ENCODE measurements around the gene GP1BA. TPM values are rescaled to one million over a fixed set of nuclear protein-coding genes. Genes with fewer than 3 reads are reported as not detected.

Gene GP1BA
- total and polyA plus RNA-seq, 2 experiments from 2014 or later: 0.24 TPM; not detected in 1

DNA sequence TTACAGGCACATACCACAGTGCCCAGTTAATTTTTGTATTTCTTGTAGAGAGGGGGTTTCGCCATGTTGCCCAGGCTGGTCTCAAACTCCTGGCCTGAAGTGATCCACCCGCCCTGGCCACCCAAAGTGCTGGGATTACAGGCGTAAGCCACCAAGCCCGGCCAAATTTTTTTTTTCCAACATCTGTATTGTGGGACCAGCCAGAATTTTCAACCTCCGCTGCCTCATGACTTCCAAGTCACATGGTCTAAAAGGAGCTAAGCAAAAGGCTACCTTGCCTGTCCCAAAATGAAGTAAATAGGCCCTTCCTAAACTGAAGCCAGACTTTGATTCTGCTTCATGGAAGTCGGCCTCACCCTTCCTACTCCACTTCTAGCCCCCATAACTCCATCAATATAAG, 39.7 kb downstream of the GP1BA start (continued):
- TF ChIP-seq, protein P1, sequence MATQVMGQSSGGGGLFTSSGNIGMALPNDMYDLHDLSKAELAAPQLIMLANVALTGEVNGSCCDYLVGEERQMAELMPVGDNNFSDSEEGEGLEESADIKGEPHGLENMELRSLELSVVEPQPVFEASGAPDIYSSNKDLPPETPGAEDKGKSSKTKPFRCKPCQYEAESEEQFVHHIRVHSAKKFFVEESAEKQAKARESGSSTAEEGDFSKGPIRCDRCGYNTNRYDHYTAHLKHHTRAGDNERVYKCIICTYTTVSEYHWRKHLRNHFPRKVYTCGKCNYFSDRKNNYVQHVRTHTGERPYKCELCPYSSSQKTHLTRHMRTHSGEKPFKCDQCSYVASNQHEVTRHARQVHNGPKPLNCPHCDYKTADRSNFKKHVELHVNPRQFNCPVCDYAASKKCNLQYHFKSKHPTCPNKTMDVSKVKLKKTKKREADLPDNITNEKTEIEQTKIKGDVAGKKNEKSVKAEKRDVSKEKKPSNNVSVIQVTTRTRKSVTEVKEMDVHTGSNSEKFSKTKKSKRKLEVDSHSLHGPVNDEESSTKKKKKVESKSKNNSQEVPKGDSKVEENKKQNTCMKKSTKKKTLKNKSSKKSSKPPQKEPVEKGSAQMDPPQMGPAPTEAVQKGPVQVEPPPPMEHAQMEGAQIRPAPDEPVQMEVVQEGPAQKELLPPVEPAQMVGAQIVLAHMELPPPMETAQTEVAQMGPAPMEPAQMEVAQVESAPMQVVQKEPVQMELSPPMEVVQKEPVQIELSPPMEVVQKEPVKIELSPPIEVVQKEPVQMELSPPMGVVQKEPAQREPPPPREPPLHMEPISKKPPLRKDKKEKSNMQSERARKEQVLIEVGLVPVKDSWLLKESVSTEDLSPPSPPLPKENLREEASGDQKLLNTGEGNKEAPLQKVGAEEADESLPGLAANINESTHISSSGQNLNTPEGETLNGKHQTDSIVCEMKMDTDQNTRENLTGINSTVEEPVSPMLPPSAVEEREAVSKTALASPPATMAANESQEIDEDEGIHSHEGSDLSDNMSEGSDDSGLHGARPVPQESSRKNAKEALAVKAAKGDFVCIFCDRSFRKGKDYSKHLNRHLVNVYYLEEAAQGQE (IDR thresholded peaks at IDR 0.05; ENCODE audit: unreplicated experiment): no peak
- TF ChIP-seq NANOG (IDR thresholded peaks at IDR 0.05; ENCODE audit: borderline replicate concordance) (no peak), STAT1 (IDR thresholded peaks at IDR 0.05; ENCODE audit: unreplicated experiment) (no peak), EZH2 (IDR thresholded peaks at IDR 0.05; ENCODE audit: low read depth, unreplicated experiment) (no peak)

DNA sequence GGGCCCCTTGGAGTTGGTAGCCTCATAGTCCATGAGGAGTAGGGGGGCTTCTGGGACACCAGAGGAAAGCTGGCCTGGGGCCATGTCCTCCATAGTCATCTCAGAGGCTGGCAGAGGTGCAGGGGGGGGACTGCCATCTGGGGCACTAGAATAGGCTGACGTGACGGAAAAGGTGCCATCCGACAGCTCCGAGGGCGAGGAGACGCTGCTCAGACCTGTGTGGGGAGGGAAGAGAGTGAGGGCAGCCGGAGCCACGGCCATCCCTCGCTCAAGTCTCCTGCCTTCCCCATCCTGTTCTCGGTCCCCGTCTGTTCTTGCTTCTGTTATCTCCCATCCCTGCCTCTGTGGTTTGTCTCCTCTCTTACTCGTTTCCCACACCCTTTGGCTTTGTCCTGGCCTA, 40.2 kb downstream of the GP1BA start:
- H3K9me2 ChIP-seq (ENCODE audit: insufficient read depth): no peaks in the 10 kb centered on the region
- Mint-ChIP-seq H3K36me3 (ENCODE audit: low read depth) (peaks cover 44% of the 10 kb centered on the region), H3K9me3 (no peaks in the 10 kb centered on the region), H3K4me3 (no peak overlapping the region), H3K4me1 (peaks cover 29% of the 10 kb centered on the region), H3K27ac (no peak overlapping the region), H3K27me3 (ENCODE audit: insufficient read depth, low read depth, poor library complexity) (peaks cover 47% of the 10 kb centered on the region)
- no peak overlapping the region for H2AFZ ChIP-seq
- peaks cover 10% of the 10 kb centered on the region; the same call in 1 of the 2 replicates for H3F3A ChIP-seq (replicated peaks; ENCODE audit: low read depth)
- H3K27me3 ChIP-seq (ENCODE audit: insufficient read depth): peaks cover 44% of the 10 kb centered on the region
- no peak overlapping the region for H3K27ac ChIP-seq (ENCODE audit: low read depth)
- 0 out of 2 replicates have a peak, but pooled peaks cover 9% of the 10 kb centered on the region for H4K20me1 ChIP-seq (replicated peaks; ENCODE audit: insufficient read depth)
- no peaks in the 10 kb centered on the region for H3K36me3 ChIP-seq (ENCODE audit: insufficient read depth)
- ATAC-seq: no peak
- no peak for DNase-seq (ENCODE audit: low spot score)
- H3K4me3 ChIP-seq: no peak overlapping the region
- peak overlapping the region; percentile 57; the same call in 1 of the 2 replicates for H3K4me2 ChIP-seq
- no peak for TF ChIP-seq NANOG (IDR thresholded peaks at IDR 0.05; ENCODE audit: borderline replicate concordance)
- TF ChIP-seq EZH2 (IDR thresholded peaks at IDR 0.05; ENCODE audit: low read depth, unreplicated experiment): no peak
- H3K79me2 ChIP-seq (replicated peaks; ENCODE audit: insufficient read depth): peaks cover 16% of the 10 kb centered on the region
- H3K4me1 ChIP-seq (ENCODE audit: insufficient read depth): peaks cover 17% of the 10 kb centered on the region

DNA sequence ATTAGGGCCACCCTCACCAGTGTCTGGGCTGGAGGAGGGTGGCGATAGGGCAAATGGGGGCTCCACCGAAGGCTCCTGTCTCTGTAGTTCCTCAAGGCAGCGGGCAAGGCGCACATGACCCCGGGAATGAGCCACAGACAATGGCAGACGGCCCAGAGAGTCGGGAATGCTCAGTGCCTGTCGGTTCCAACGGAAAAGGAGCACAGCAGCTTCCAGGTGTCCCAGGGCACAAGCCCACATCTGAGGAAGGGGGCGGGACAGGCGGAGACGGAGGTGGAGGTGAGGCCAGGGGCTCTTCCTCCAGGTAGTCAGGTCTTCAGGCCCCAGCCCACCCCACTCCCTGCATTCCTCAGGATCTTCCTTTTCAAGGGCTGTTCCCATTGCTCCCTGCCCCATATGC, 40.7 kb downstream of the GP1BA start:
- Histone ChIP-seq H3K27ac (ENCODE audit: low read depth) (no peak overlapping the region), H3K4me1 (ENCODE audit: insufficient read depth) (peaks cover 17% of the 10 kb centered on the region), H3K4me2 (peak overlapping the region; percentile 57; the same call in 1 of the 2 replicates), H3K4me3 (no peak overlapping the region), H2AFZ (no peak overlapping the region), H3K36me3 (ENCODE audit: insufficient read depth) (no peaks in the 10 kb centered on the region), H3K9me2 (ENCODE audit: insufficient read depth) (no peaks in the 10 kb centered on the region), H3K27me3 (ENCODE audit: insufficient read depth) (peaks cover 48% of the 10 kb centered on the region), H3F3A (replicated peaks; ENCODE audit: low read depth) (peaks cover 10% of the 10 kb centered on the region; the same call in 1 of the 2 replicates), H4K20me1 (replicated peaks; ENCODE audit: insufficient read depth) (0 out of 2 replicates have a peak, but pooled peaks cover 9% of the 10 kb centered on the region), H3K79me2 (replicated peaks; ENCODE audit: insufficient read depth) (peaks cover 16% of the 10 kb centered on the region)
- peak; percentile 69 for DNase-seq (ENCODE audit: low spot score)
- ATAC-seq: peak; percentile 8
- H3K4me1 Mint-ChIP-seq: peaks cover 29% of the 10 kb centered on the region
- no peaks in the 10 kb centered on the region for H3K9me3 Mint-ChIP-seq
- H3K4me3 Mint-ChIP-seq: peak overlapping the region; percentile 39; the same call in 1 of the 3 replicates
- peaks cover 52% of the 10 kb centered on the region for H3K27me3 Mint-ChIP-seq (ENCODE audit: insufficient read depth, low read depth, poor library complexity)
- H3K27ac Mint-ChIP-seq: no peak overlapping the region
- peaks cover 44% of the 10 kb centered on the region for H3K36me3 Mint-ChIP-seq (ENCODE audit: low read depth)
- TF ChIP-seq, protein P2, sequence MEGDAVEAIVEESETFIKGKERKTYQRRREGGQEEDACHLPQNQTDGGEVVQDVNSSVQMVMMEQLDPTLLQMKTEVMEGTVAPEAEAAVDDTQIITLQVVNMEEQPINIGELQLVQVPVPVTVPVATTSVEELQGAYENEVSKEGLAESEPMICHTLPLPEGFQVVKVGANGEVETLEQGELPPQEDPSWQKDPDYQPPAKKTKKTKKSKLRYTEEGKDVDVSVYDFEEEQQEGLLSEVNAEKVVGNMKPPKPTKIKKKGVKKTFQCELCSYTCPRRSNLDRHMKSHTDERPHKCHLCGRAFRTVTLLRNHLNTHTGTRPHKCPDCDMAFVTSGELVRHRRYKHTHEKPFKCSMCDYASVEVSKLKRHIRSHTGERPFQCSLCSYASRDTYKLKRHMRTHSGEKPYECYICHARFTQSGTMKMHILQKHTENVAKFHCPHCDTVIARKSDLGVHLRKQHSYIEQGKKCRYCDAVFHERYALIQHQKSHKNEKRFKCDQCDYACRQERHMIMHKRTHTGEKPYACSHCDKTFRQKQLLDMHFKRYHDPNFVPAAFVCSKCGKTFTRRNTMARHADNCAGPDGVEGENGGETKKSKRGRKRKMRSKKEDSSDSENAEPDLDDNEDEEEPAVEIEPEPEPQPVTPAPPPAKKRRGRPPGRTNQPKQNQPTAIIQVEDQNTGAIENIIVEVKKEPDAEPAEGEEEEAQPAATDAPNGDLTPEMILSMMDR (conservative IDR thresholded peaks at IDR 0.05; ENCODE audit: low read depth in 2 of 2): no peak
- TF ChIP-seq, protein P1 (IDR thresholded peaks at IDR 0.05; ENCODE audit: unreplicated experiment): no peak
- TF ChIP-seq, protein P3, sequence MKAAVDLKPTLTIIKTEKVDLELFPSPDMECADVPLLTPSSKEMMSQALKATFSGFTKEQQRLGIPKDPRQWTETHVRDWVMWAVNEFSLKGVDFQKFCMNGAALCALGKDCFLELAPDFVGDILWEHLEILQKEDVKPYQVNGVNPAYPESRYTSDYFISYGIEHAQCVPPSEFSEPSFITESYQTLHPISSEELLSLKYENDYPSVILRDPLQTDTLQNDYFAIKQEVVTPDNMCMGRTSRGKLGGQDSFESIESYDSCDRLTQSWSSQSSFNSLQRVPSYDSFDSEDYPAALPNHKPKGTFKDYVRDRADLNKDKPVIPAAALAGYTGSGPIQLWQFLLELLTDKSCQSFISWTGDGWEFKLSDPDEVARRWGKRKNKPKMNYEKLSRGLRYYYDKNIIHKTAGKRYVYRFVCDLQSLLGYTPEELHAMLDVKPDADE (IDR thresholded peaks at IDR 0.05): no peak
